HCT116 (cell line): ENCODE results near the gene SLC41A2. TPM values are rescaled to one million over a fixed set of nuclear protein-coding genes. Genes with fewer than 3 reads are reported as not detected.

Source experiments
- ATAC-seq: fragments of 200-7000 bp; cut with Tn5 transposase; 2 replicates; pipeline ENCODE4 v1.9.1; 2020; ENCODE audit warnings: mild to moderate bottlenecking, moderate library complexity
- BruUV-seq: library from RNA; stranded (reverse); fragments of 400-500 nt; replicated peaks from 2 replicates; lab custom pipeline; 2021; lab: Mats Ljungman, UMichigan
- CTCF ChIA-PET: fragments of 300-600 bp; sonication (Branson Sonifier 250); formaldehyde crosslinking; loops from one replicate; lab custom pipeline; 2021; ENCODE audit warnings: antibody characterized with exemption; lab: Charles Lee
- POLR2A ChIA-PET: fragments of 300-600, 350-600 bp; sonication (Branson Sonifier 250); formaldehyde crosslinking; loops from one replicate; lab custom pipeline; 2021; ENCODE audit warnings: antibody characterized with exemption; lab: Charles Lee
- RAD21 ChIA-PET, 2 experiments: fragments of 300-600 bp; sonication (Branson Sonifier 250); formaldehyde crosslinking; loops; one replicate each; lab custom pipeline; 2023; ENCODE audit warnings: low total read pairs in 2 of 2; ENCODE audit not compliant: uncharacterized antibody in 2 of 2, unreplicated experiment in 2 of 2, low non-redundant PET in 1 of 2; lab: Charles Lee
- DNase-seq: peaks from one replicate; pipeline ENCODE4 v3.0.0-alpha.2; 2010; ENCODE audit warnings: low read depth, low spot score
- H2AFZ ChIP-seq: fragments of 200-600 bp; shearing (Covaris generic), sonication (generic); 2 replicates; pipeline ENCODE4 v1.6.1; 2017; ENCODE audit warnings: low read depth, mixed run types, mixed read lengths, antibody characterized with exemption, low read length; ENCODE audit not compliant: poor library complexity, severe bottlenecking
- H3K27ac ChIP-seq: 2 replicates; pipeline ENCODE4 v1.5.1; 2012; ENCODE audit warnings: low read depth, low read length
- H3K27me3 ChIP-seq: fragments of 200-600 bp; sonication (generic); 2 replicates; pipeline ENCODE4 v1.6.1; 2016; ENCODE audit warnings: mixed run types, low read length, mixed read lengths; ENCODE audit not compliant: insufficient read depth
- H3K36me3 ChIP-seq, 2 experiments: fragments of 200-500 bp in 1 of 2; fragments of 200-600 bp in 1 of 2; sonication (Bioruptor generic) in 1 of 2; sonication (generic) in 1 of 2; 2 replicates each; pipeline versions ENCODE4 v1.5.1 to v1.6.1; 2014 to 2016; ENCODE audit warnings: low read length in 2 of 2, inconsistent platforms in 1 of 2, mixed read lengths in 1 of 2, mixed run types in 1 of 2; ENCODE audit not compliant: insufficient read depth in 2 of 2, control insufficient read depth in 1 of 2
- H3K4me1 ChIP-seq, 2 experiments: fragments of 200-600 bp in 1 of 2; sonication (generic) in 1 of 2; 2 replicates each; pipeline versions ENCODE4 v1.5.1 to v1.6.1; 2012 to 2017; ENCODE audit warnings: low read length in 2 of 2, inconsistent platforms in 1 of 2, mild to moderate bottlenecking in 1 of 2, mixed read lengths in 1 of 2, mixed run types in 1 of 2, moderate library complexity in 1 of 2; ENCODE audit not compliant: insufficient read depth in 2 of 2, control insufficient read depth in 1 of 2
- H3K4me2 ChIP-seq: fragments of 200-600 bp; sonication (generic); 2 replicates; pipeline ENCODE4 v1.6.1; 2017; ENCODE audit warnings: mixed run types, low read length, mixed read lengths
- H3K4me3 ChIP-seq, 2 experiments: fragments of 200-600 bp in 1 of 2; sonication (generic) in 1 of 2; replicated peaks in 1 of 2; 2 replicates each; pipeline ENCODE4 v1.5.1; 2011 to 2016; ENCODE audit warnings: low read length in 2 of 2, control low read depth in 1 of 2, low read depth in 1 of 2, mild to moderate bottlenecking in 1 of 2, mixed read lengths in 1 of 2, mixed run types in 1 of 2
- H3K79me2 ChIP-seq: fragments of 200-600 bp; sonication (generic); 2 replicates; pipeline ENCODE4 v1.6.1; 2017; ENCODE audit warnings: mild to moderate bottlenecking, mixed run types, low read length, moderate library complexity, mixed read lengths; ENCODE audit not compliant: insufficient read depth
- H3K9ac ChIP-seq: fragments of 200-600 bp; sonication (generic); 2 replicates; pipeline ENCODE4 v1.6.1; 2016; ENCODE audit warnings: low read length, mixed read lengths
- H3K9me2 ChIP-seq: fragments of 200-600 bp; sonication (generic), shearing (Covaris generic); 2 replicates; pipeline ENCODE4 v1.6.1; 2017; ENCODE audit warnings: mixed run types, mild to moderate bottlenecking, moderate library complexity; ENCODE audit not compliant: insufficient read depth
- H3K9me3 ChIP-seq, 2 experiments: fragments of 200-500 bp in 1 of 2; fragments of 200-600 bp in 1 of 2; sonication (Bioruptor generic) in 1 of 2; sonication (generic) in 1 of 2; 2 replicates each; pipeline ENCODE4 v1.6.1; 2014 to 2017; ENCODE audit warnings: low read length in 2 of 2, mixed read lengths in 2 of 2, inconsistent platforms in 1 of 2, low read depth in 1 of 2, mild to moderate bottlenecking in 1 of 2, mixed run types in 1 of 2, moderate library complexity in 1 of 2; ENCODE audit not compliant: control insufficient read depth in 1 of 2, insufficient read depth in 1 of 2
- H4K20me1 ChIP-seq: fragments of 200-600 bp; sonication (generic), shearing (Covaris generic); 2 replicates; pipeline ENCODE4 v1.6.1; 2017; ENCODE audit warnings: mixed run types, mild to moderate bottlenecking, moderate library complexity; ENCODE audit not compliant: insufficient read depth
- CBX3 ChIP-seq: IDR thresholded peaks from 2 replicates; pipeline ENCODE4 v1.6.1; 2012; ENCODE audit warnings: low read depth
- CEBPB ChIP-seq: IDR thresholded peaks from 2 replicates; pipeline ENCODE4 v1.6.1; 2012; ENCODE audit warnings: low read depth
- EGR1 ChIP-seq: IDR thresholded peaks from 2 replicates; pipeline ENCODE4 v1.6.1; 2012; ENCODE audit warnings: low read depth
- EZH2 ChIP-seq: fragments of 200-600 bp; sonication (generic); IDR thresholded peaks from 2 replicates; pipeline ENCODE4 v1.6.1; 2017; ENCODE audit warnings: antibody characterized with exemption, mixed run types
- FOSL1 ChIP-seq: IDR thresholded peaks from 2 replicates; pipeline ENCODE4 v1.6.1; 2012; ENCODE audit warnings: low read depth
- JUND ChIP-seq: IDR thresholded peaks from 2 replicates; pipeline ENCODE4 v1.6.1; 2012
- POLR2A ChIP-seq: IDR thresholded peaks from 2 replicates; pipeline ENCODE4 v1.7.0; 2011; ENCODE audit warnings: borderline replicate concordance; ENCODE audit not compliant: insufficient read depth, insufficient read length; ENCODE audit errors: extremely low read depth
- RAD21 ChIP-seq: IDR thresholded peaks from 2 replicates; pipeline ENCODE4 v1.6.1; 2012; ENCODE audit warnings: low read depth, mild to moderate bottlenecking
- REST ChIP-seq: IDR thresholded peaks from 2 replicates; pipeline ENCODE4 v1.6.1; 2012; ENCODE audit warnings: low read depth
- SIN3A ChIP-seq: IDR thresholded peaks from 2 replicates; pipeline ENCODE4 v1.6.1; 2012; ENCODE audit warnings: low read depth
- SRF ChIP-seq: IDR thresholded peaks from 2 replicates; pipeline ENCODE4 v1.6.1; 2012; ENCODE audit warnings: low read depth
- YY1 ChIP-seq: IDR thresholded peaks from 2 replicates; pipeline ENCODE4 v1.6.1; 2011; ENCODE audit warnings: low read length, low read depth, moderate library complexity, mild to moderate bottlenecking; ENCODE audit not compliant: insufficient replicate concordance; ENCODE audit errors: extremely low read depth
- ZFX ChIP-seq: fragments of 450-650 bp; IDR thresholded peaks from 2 replicates; pipeline ENCODE4 v1.6.1; 2017
- intact Hi-C: fragments of 100-400 bp; cut with micrococcal nuclease; formaldehyde crosslinking; loops from 2 replicates; pipeline ENCODE4 v1.10.0; 2022
- total RNA-seq: library from RNA; stranded (reverse); gene quantifications from one replicate; pipeline ENCODE4 v1.2.1, GENCODE V29; 2021; ENCODE audit not compliant: unreplicated experiment
- TF ChIP-seq, protein P1 (sequence below): IDR thresholded peaks from 2 replicates; pipeline ENCODE4 v1.6.1; 2012
- TF ChIP-seq, protein P2 (sequence below): IDR thresholded peaks from 2 replicates; pipeline ENCODE4 v1.6.1; 2011; ENCODE audit warnings: mild to moderate bottlenecking, low read length, moderate library complexity; ENCODE audit not compliant: insufficient replicate concordance; ENCODE audit errors: extremely low read depth
- TF ChIP-seq, protein P3 (sequence below), 3 experiments: fragments of 200-600 bp in 1 of 3; sonication (generic) in 1 of 3; IDR thresholded peaks in 2 of 3; conservative IDR thresholded peaks in 1 of 3; 2 replicates each; pipeline ENCODE4 v1.5.1; 2012 to 2017; ENCODE audit warnings: low read depth in 2 of 3, low read length in 2 of 3, antibody characterized with exemption in 1 of 3, borderline replicate concordance in 1 of 3, control low read depth in 1 of 3, mild to moderate bottlenecking in 1 of 3, mixed read lengths in 1 of 3, mixed run types in 1 of 3, moderate library complexity in 1 of 3; ENCODE audit not compliant: insufficient read depth in 1 of 3

Gene SLC41A2
- total RNA-seq, 1 experiment from 2014 or later = 12.5 TPM

GRCh38 chr12:104985206-104985605 lies 27.1 kb upstream of the SLC41A2 start:
- no TSS peak for BruUV-seq
- Histone ChIP-seq H3K9ac (no peak overlapping the region), H3K36me3 (peaks cover 4 to 25% of the 10 kb centered on the region in 2 experiments; a peak in 1 of 4 replicates), H2AFZ (peak overlapping the region; percentile 81), H3K9me3 (no peaks in the 10 kb centered on the region), H3K4me1 (peaks cover 9 to 19% of the 10 kb centered on the region in 2 experiments), H3K27ac (no peak overlapping the region), H3K79me2 (peaks cover 38% of the 10 kb centered on the region), H3K4me3 (peak overlapping the region in 1 of 2 experiments; percentile 75; a peak in 1 of 4 replicates), H3K27me3 (no peaks in the 10 kb centered on the region), H3K9me2 (no peaks in the 10 kb centered on the region), H4K20me1 (no peaks in the 10 kb centered on the region), H3K4me2 (peak overlapping the region; percentile 88)
- RAD21 ChIA-PET = no interaction called here
- TF ChIP-seq, protein P1, sequence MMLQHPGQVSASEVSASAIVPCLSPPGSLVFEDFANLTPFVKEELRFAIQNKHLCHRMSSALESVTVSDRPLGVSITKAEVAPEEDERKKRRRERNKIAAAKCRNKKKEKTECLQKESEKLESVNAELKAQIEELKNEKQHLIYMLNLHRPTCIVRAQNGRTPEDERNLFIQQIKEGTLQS = no peak
- TF ChIP-seq SRF = no peak
- TF ChIP-seq CBX3 = no peak
- TF ChIP-seq SIN3A = no peak
- no peak for TF ChIP-seq JUND
- 0 out of 2 replicates have a peak, but pooled peaks have one; percentile 13 for TF ChIP-seq RAD21
- TF ChIP-seq CEBPB = no peak
- no peak for TF ChIP-seq POLR2A
- no peak for TF ChIP-seq EGR1
- TF ChIP-seq, protein P2, sequence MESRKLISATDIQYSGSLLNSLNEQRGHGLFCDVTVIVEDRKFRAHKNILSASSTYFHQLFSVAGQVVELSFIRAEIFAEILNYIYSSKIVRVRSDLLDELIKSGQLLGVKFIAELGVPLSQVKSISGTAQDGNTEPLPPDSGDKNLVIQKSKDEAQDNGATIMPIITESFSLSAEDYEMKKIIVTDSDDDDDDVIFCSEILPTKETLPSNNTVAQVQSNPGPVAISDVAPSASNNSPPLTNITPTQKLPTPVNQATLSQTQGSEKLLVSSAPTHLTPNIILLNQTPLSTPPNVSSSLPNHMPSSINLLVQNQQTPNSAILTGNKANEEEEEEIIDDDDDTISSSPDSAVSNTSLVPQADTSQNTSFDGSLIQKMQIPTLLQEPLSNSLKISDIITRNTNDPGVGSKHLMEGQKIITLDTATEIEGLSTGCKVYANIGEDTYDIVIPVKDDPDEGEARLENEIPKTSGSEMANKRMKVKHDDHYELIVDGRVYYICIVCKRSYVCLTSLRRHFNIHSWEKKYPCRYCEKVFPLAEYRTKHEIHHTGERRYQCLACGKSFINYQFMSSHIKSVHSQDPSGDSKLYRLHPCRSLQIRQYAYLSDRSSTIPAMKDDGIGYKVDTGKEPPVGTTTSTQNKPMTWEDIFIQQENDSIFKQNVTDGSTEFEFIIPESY = no peak
- TF ChIP-seq ZFX = no peak
- no peak for TF ChIP-seq REST
- no peak for TF ChIP-seq EZH2
- TF ChIP-seq, protein P3, sequence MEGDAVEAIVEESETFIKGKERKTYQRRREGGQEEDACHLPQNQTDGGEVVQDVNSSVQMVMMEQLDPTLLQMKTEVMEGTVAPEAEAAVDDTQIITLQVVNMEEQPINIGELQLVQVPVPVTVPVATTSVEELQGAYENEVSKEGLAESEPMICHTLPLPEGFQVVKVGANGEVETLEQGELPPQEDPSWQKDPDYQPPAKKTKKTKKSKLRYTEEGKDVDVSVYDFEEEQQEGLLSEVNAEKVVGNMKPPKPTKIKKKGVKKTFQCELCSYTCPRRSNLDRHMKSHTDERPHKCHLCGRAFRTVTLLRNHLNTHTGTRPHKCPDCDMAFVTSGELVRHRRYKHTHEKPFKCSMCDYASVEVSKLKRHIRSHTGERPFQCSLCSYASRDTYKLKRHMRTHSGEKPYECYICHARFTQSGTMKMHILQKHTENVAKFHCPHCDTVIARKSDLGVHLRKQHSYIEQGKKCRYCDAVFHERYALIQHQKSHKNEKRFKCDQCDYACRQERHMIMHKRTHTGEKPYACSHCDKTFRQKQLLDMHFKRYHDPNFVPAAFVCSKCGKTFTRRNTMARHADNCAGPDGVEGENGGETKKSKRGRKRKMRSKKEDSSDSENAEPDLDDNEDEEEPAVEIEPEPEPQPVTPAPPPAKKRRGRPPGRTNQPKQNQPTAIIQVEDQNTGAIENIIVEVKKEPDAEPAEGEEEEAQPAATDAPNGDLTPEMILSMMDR (IDR thresholded peaks at IDR 0.05 in 2 of 3, conservative IDR thresholded peaks at IDR 0.05 in 1 of 3; ENCODE audit: borderline replicate concordance in 1 of 3, insufficient read depth in 1 of 3, low read depth in 2 of 3, low read length in 2 of 3) = peak in 2 of 3 experiments; percentile 23 to 28; a peak in 4 of 6 replicates
- no peak for TF ChIP-seq YY1
- no peak for TF ChIP-seq FOSL1
- DNase-seq (no peak), ATAC-seq (no peak)
- CTCF ChIA-PET = interaction anchor here (0.6 to 1.2 kb wide), 2 partner anchors 66 to 179 kb away, joined by 3 to 4 read pairs; no protein-coding TSS in a partner anchor
- POLR2A ChIA-PET = no interaction called here
- intact Hi-C loops = no loop called here
